Endothelial cell of umbilical vein (primary cell): ENCODE data around the gene KCNMB2. TPM values are rescaled to one million over a fixed set of nuclear protein-coding genes. Genes with fewer than 3 reads are reported as not detected.

Experiments
- BruUV-seq: library from RNA; stranded (reverse); fragments of 400-500 nt; replicated peaks from 2 replicates; lab custom pipeline; 2021; lab: Mats Ljungman, UMichigan
- CTCF ChIA-PET: fragments of 300-600, 350-600 bp; sonication (Branson Sonifier 250); formaldehyde crosslinking; loops from one replicate; lab custom pipeline; 2021; ENCODE audit warnings: antibody characterized with exemption, inconsistent platforms; lab: Charles Lee
- POLR2A ChIA-PET: fragments of 300-600, 350-600 bp; sonication (Branson Sonifier 250); formaldehyde crosslinking; loops from one replicate; lab custom pipeline; 2021; ENCODE audit warnings: antibody characterized with exemption, inconsistent platforms; lab: Charles Lee
- DNase-seq: peaks from one replicate; pipeline ENCODE4 v3.0.0-alpha.2; 2011; ENCODE audit warnings: low read depth, low spot score
- FAIRE-seq: peaks from 2 replicates; lab custom pipeline; 2011; peaks lifted over from hg19 to GRCh38; lab: Jason Lieb, UNC
- H2AFZ ChIP-seq: 2 replicates; pipeline ENCODE4 v1.6.0; 2012; ENCODE audit warnings: low read depth, low read length, control low read depth, inconsistent platforms
- H3K27ac ChIP-seq: 2 replicates; pipeline ENCODE4 v1.5.1; 2011; ENCODE audit warnings: low read depth, mild to moderate bottlenecking, control low read depth, low read length, moderate library complexity; ENCODE audit not compliant: insufficient read depth
- H3K27me3 ChIP-seq, 2 experiments: 2 replicates each; pipeline versions ENCODE4 v1.6.0 to v1.6.1; 2011; ENCODE audit warnings: low read length in 2 of 2, mixed read lengths in 1 of 2; ENCODE audit not compliant: control insufficient read depth in 2 of 2, insufficient read depth in 2 of 2
- H3K36me3 ChIP-seq, 2 experiments: 2 replicates in 1 of 2; 3 replicates in 1 of 2; pipeline ENCODE4 v1.5.1; 2011; ENCODE audit warnings: low read length in 2 of 2, mild to moderate bottlenecking in 1 of 2, moderate library complexity in 1 of 2; ENCODE audit not compliant: control insufficient read depth in 2 of 2, insufficient read depth in 2 of 2; ENCODE audit errors: extremely low read depth in 1 of 2
- H3K4me1 ChIP-seq: 3 replicates; pipeline ENCODE4 v1.5.1; 2011; ENCODE audit warnings: mild to moderate bottlenecking, low read length; ENCODE audit not compliant: control insufficient read depth, insufficient read depth; ENCODE audit errors: extremely low read depth
- H3K4me2 ChIP-seq: 2 replicates; pipeline ENCODE4 v1.6.1; 2011; ENCODE audit warnings: low read length, control low read depth, mixed read lengths; ENCODE audit not compliant: insufficient read depth
- H3K4me3 ChIP-seq, 3 experiments: fragments of 200-600 bp in 1 of 3; sonication (generic), shearing (Covaris generic) in 1 of 3; replicated peaks in 1 of 3; 2 replicates each; pipeline ENCODE4 v1.5.1; 2011 to 2016; ENCODE audit warnings: control low read depth in 3 of 3, low read length in 3 of 3, mild to moderate bottlenecking in 2 of 3, inconsistent platforms in 1 of 3, low read depth in 1 of 3, moderate library complexity in 1 of 3; ENCODE audit not compliant: insufficient read depth in 1 of 3
- H3K79me2 ChIP-seq: 2 replicates; pipeline ENCODE4 v1.6.0; 2012; ENCODE audit warnings: low read length, inconsistent platforms; ENCODE audit not compliant: control insufficient read depth, insufficient read depth
- H3K9ac ChIP-seq: replicated peaks from 2 replicates; pipeline ENCODE3; 2011; ENCODE audit warnings: low read length, control low read depth; ENCODE audit not compliant: insufficient read depth; ENCODE audit errors: extremely low read depth
- H3K9me1 ChIP-seq: replicated peaks from 3 replicates; pipeline ENCODE4 v1.6.0; 2011; ENCODE audit warnings: mild to moderate bottlenecking, low read length; ENCODE audit not compliant: control insufficient read depth, insufficient read depth; ENCODE audit errors: extremely low read depth
- H3K9me3 ChIP-seq: replicated peaks from 2 replicates; pipeline ENCODE4 v1.5.1; 2012; ENCODE audit warnings: low read length, inconsistent platforms; ENCODE audit not compliant: control insufficient read depth, insufficient read depth
- H4K20me1 ChIP-seq: replicated peaks from 2 replicates; pipeline ENCODE3; 2011; ENCODE audit warnings: mild to moderate bottlenecking, low read length; ENCODE audit not compliant: control insufficient read depth, insufficient read depth; ENCODE audit errors: extremely low read depth
- CTCF ChIP-seq, 2 donors: IDR thresholded peaks; 1 replicate in 1 of 2; 2 replicates in 1 of 2; pipeline ENCODE4 v1.5.1; 2011; ENCODE audit warnings: low read length in 2 of 2, mild to moderate bottlenecking in 2 of 2, moderate library complexity in 2 of 2, control low read depth in 1 of 2, inconsistent platforms in 1 of 2, low read depth in 1 of 2; ENCODE audit not compliant: insufficient read depth in 1 of 2; ENCODE audit errors: extremely low read depth in 1 of 2
- EZH2 ChIP-seq: IDR thresholded peaks from 2 replicates; pipeline ENCODE4 v1.6.1; 2012; ENCODE audit warnings: borderline replicate concordance, low read depth, mild to moderate bottlenecking, moderate library complexity, low read length, inconsistent platforms; ENCODE audit not compliant: severe bottlenecking
- FOS ChIP-seq: IDR thresholded peaks from 2 replicates; pipeline ENCODE4 v1.6.1; 2011; ENCODE audit warnings: mild to moderate bottlenecking, low read length, moderate library complexity, borderline replicate concordance; ENCODE audit not compliant: insufficient read depth
- GATA2 ChIP-seq: IDR thresholded peaks from 2 replicates; pipeline ENCODE4 v1.7.0; 2011; ENCODE audit warnings: low read depth, mild to moderate bottlenecking, moderate library complexity, mixed read lengths, low read length; ENCODE audit not compliant: insufficient read length, insufficient read depth
- JUN ChIP-seq: IDR thresholded peaks from 2 replicates; pipeline ENCODE4 v1.6.1; 2011; ENCODE audit warnings: borderline replicate concordance, low read depth; ENCODE audit not compliant: insufficient read length, insufficient read depth
- MAX ChIP-seq: IDR thresholded peaks from 2 replicates; pipeline ENCODE4 v1.6.1; 2011; ENCODE audit not compliant: insufficient read depth, insufficient read length
- MYC ChIP-seq: IDR thresholded peaks from one replicate; pipeline ENCODE4 v1.6.1; 2011; ENCODE audit warnings: mild to moderate bottlenecking, low read depth, low read length
- POLR2A ChIP-seq: IDR thresholded peaks from 2 replicates; pipeline ENCODE4 v1.6.1; 2012; ENCODE audit warnings: low read depth, mild to moderate bottlenecking, control low read depth, low read length
- POLR2AphosphoS5 ChIP-seq: IDR thresholded peaks from 2 replicates; pipeline ENCODE4 v1.6.1; 2012; ENCODE audit warnings: low read depth, mild to moderate bottlenecking, control low read depth, low read length, moderate library complexity; ENCODE audit not compliant: insufficient read depth
- dilution Hi-C: fragments of 300-500 bp; cut with MboI; formaldehyde crosslinking; loops from one replicate; pipeline ENCODE4 v1.15.0; 2019; ENCODE audit warnings: low sequenced_read_pairs; ENCODE audit not compliant: extremely low pct_ligation_motif_present
- intact Hi-C: fragments of 100-400 bp; cut with micrococcal nuclease; formaldehyde crosslinking; loops from one replicate; pipeline ENCODE4 v1.10.0; 2022
- polyA plus RNA-seq, 4 experiments: library from polyadenylated mRNA; depleted of rRNA in 3 of 4; stranded (reverse) in 3 of 4; unstranded in 1 of 4; fragments of >200 nt; gene quantifications; 2 replicates each; pipeline versions ENCODE4 v1.2.1 to v1.2.3, GENCODE V29; 2011 to 2012; ENCODE audit warnings: missing spikeins in 1 of 4
- total RNA-seq: library from RNA; stranded (reverse); gene quantifications from 2 replicates; pipeline ENCODE4 v1.2.3, GENCODE V29; 2021

Gene KCNMB2
- total and polyA plus RNA-seq, 2 donors (not counting 3 experiments of a cell fraction or from before 2014, with no cell fraction given), result not detected

- CTCF ChIA-PET, result no interaction called here
- Histone ChIP-seq H3K36me3 (no peaks in the 10 kb centered on the region), H3K4me3 (no peak overlapping the region), H4K20me1 (no peaks in the 10 kb centered on the region), H3K27me3 (no peaks in the 10 kb centered on the region), H3K27ac (no peak overlapping the region), H3K4me2 (no peak overlapping the region), H3K79me2 (no peaks in the 10 kb centered on the region), H3K4me1 (no peaks in the 10 kb centered on the region), H3K9me1 (no peaks in the 10 kb centered on the region), H3K9ac (no peak overlapping the region), H2AFZ (no peak overlapping the region), H3K9me3 (no peaks in the 10 kb centered on the region)
- dilution Hi-C loops, result no loop called here
- TF ChIP-seq CTCF (IDR thresholded peaks at IDR 0.05; ENCODE audit: extremely low read depth in 1 of 2, insufficient read depth in 1 of 2, low read depth in 1 of 2, low read length in 2 of 2), result no peak
- no peak for TF ChIP-seq EZH2
- no peak for TF ChIP-seq FOS
- intact Hi-C loops, result no loop called here
- FAIRE-seq, result no peak
- DNase-seq, result no peak
- POLR2A ChIA-PET, result no interaction called here
- no TSS peak for BruUV-seq
These were observed 88.9 kb downstream of the KCNMB2 start for GRCh38 chr3:178625053-178625600.

GRCh38 chr3:178628037-178628436 is 91.8 kb downstream of the KCNMB2 start:
- POLR2A ChIA-PET, result no interaction called here
- dilution Hi-C loops, result no loop called here
- FAIRE-seq, result no peak

More at GRCh38 chr3:178628037-178628436, 91.8 kb downstream of the KCNMB2 start:
- Histone ChIP-seq H2AFZ (no peak overlapping the region), H3K9me1 (no peaks in the 10 kb centered on the region), H3K4me3 (no peak overlapping the region), H3K4me2 (no peak overlapping the region), H3K27me3 (no peaks in the 10 kb centered on the region), H4K20me1 (no peaks in the 10 kb centered on the region), H3K79me2 (no peaks in the 10 kb centered on the region), H3K9me3 (no peaks in the 10 kb centered on the region), H3K36me3 (no peaks in the 10 kb centered on the region), H3K9ac (no peak overlapping the region), H3K27ac (no peak overlapping the region), H3K4me1 (no peaks in the 10 kb centered on the region)
- TF ChIP-seq GATA2, result no peak
- TF ChIP-seq MYC, result no peak
- TF ChIP-seq POLR2A, result no peak
- no peak for TF ChIP-seq MAX
- TF ChIP-seq CTCF (IDR thresholded peaks at IDR 0.05; ENCODE audit: extremely low read depth in 1 of 2, insufficient read depth in 1 of 2, low read depth in 1 of 2, low read length in 2 of 2), result no peak
- no peak for TF ChIP-seq POLR2AphosphoS5
- no peak for TF ChIP-seq FOS
- TF ChIP-seq JUN, result no peak
- TF ChIP-seq EZH2, result no peak
- CTCF ChIA-PET, result no interaction called here
- intact Hi-C loops, result no loop called here
- BruUV-seq, result no TSS peak
- DNase-seq, result no peak
